Spleen (tissue), 7 donors: ENCODE data around the gene PLTP.

Experiments
- POLR2A ChIP-seq, 3 donors: fragments of 450-650 bp; IDR thresholded peaks; one replicate each; pipeline ENCODE4 v1.5.1; 2017; ENCODE audit warnings: antibody characterized with exemption in 3 of 3, mild to moderate bottlenecking in 1 of 3
- POLR2AphosphoS5 ChIP-seq, 3 donors: sonication (generic); formaldehyde crosslinking; IDR thresholded peaks; one replicate each; pipeline ENCODE4 v1.5.1; 2017; ENCODE audit warnings: antibody characterized with exemption in 3 of 3
- TF ChIP-seq, protein P1 (sequence below), 11 experiments: fragments of 200-600 bp in 7 of 11; fragments of 450-650 bp in 4 of 11; sonication (generic) in 4 of 11; IDR thresholded peaks in 8 of 11; conservative IDR thresholded peaks in 3 of 11; 1 replicate in 7 of 11; 2 replicates in 4 of 11; pipeline versions ENCODE4 v1.4.0 to v1.8.0; 2016 to 2021; ENCODE audit warnings: antibody characterized with exemption in 11 of 11, inconsistent platforms in 4 of 11, mild to moderate bottlenecking in 1 of 11
- donor health status: DM: no; HTN: no; CAD: no; lungs with moderate emphysema.
- donor health status: DM: no; HTN: no; CAD: no.
- donor health status: DM: no; HTN: no; CAD: no.

- TF ChIP-seq POLR2A (IDR thresholded peaks at IDR 0.05) (no peak), POLR2AphosphoS5 (IDR thresholded peaks at IDR 0.05) (no peak)
- TF ChIP-seq, protein P1, sequence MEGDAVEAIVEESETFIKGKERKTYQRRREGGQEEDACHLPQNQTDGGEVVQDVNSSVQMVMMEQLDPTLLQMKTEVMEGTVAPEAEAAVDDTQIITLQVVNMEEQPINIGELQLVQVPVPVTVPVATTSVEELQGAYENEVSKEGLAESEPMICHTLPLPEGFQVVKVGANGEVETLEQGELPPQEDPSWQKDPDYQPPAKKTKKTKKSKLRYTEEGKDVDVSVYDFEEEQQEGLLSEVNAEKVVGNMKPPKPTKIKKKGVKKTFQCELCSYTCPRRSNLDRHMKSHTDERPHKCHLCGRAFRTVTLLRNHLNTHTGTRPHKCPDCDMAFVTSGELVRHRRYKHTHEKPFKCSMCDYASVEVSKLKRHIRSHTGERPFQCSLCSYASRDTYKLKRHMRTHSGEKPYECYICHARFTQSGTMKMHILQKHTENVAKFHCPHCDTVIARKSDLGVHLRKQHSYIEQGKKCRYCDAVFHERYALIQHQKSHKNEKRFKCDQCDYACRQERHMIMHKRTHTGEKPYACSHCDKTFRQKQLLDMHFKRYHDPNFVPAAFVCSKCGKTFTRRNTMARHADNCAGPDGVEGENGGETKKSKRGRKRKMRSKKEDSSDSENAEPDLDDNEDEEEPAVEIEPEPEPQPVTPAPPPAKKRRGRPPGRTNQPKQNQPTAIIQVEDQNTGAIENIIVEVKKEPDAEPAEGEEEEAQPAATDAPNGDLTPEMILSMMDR (IDR thresholded peaks at IDR 0.05 in 8 of 11, conservative IDR thresholded peaks at IDR 0.05 in 3 of 11) = no peak
Measured at GRCh38 chr20:45921337-45922189, 9.6 kb upstream of the PLTP start.
